ENCODE data around the gene CYB5A. TPM values are rescaled to one million over a fixed set of nuclear protein-coding genes. Genes with fewer than 3 reads are reported as not detected.

CYB5A gene
- total and polyA plus RNA-seq, 2 of the 8 experiments (the other 6 are each of a cell fraction or from before 2014, with no cell fraction given), result 154 to 195 TPM

DNA sequence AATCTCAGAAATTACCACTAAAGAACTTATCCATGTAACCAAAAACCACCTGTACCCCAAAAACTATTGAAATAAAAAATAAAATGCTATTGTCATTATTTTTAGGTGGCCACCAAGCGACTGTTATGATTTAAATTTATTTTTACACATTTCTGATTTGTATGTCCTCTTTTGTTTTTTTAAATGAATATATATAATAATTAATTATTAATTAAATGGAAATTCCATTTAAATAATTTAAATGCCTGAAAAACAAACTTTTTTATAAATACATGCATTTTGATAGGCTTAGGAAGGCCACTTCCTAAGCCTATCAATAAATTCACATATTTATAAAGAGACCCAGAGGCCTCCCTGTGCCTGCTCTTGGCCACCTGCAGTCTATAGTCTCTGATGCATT is 52.2 kb downstream of the CYB5A start:
- Histone ChIP-seq H2BK5ac (ENCODE audit: low read depth, low read length) (no peak overlapping the region), H3K79me2 (ENCODE audit: control insufficient read depth in 1 of 2, insufficient read depth in 2 of 2, low read length in 2 of 2) (no peaks in the 10 kb centered on the region), H2BK12ac (ENCODE audit: low read depth, low read length) (no peak overlapping the region), H3K56ac (replicated peaks; ENCODE audit: insufficient read length, low read depth, low read length) (no peak overlapping the region), H3K9ac (replicated peaks in 1 of 4; ENCODE audit: extremely low read depth in 1 of 4, low read depth in 3 of 4, low read length in 3 of 4) (no peak overlapping the region), H3K18ac (ENCODE audit: extremely low read depth, low read length) (no peak overlapping the region), H4K5ac (ENCODE audit: insufficient read length, low read depth, low read length) (no peak overlapping the region), H2BK20ac (ENCODE audit: low read length) (no peak overlapping the region), H3K4ac (replicated peaks; ENCODE audit: insufficient read length, low read depth, low read length) (no peak overlapping the region), H3K4me3 (ENCODE audit: extremely low read depth in 1 of 4, insufficient read depth in 2 of 4, low read depth in 3 of 4, low read length in 4 of 4) (no peak overlapping the region), H3K27ac (ENCODE audit: low read depth, low read length) (no peak overlapping the region), H3K27me3 (replicated peaks in 1 of 4; ENCODE audit: control insufficient read depth in 3 of 4, extremely low read depth in 1 of 4, insufficient read depth in 3 of 4, low read length in 3 of 4) (no peaks in the 10 kb centered on the region; a peak in 1 of 7 replicates), H2BK120ac (replicated peaks; ENCODE audit: low read depth, low read length) (no peak overlapping the region), H4K91ac (replicated peaks; ENCODE audit: insufficient read length, low read length) (no peak overlapping the region), H3K14ac (ENCODE audit: insufficient read length) (no peak overlapping the region), H3K4me2 (ENCODE audit: insufficient read depth in 1 of 2, low read depth in 2 of 2, low read length in 2 of 2) (no peak overlapping the region), H3K23me2 (ENCODE audit: low read depth, low read length) (no peaks in the 10 kb centered on the region), H2BK15ac (ENCODE audit: low read length) (no peak overlapping the region), H3K9me3 (ENCODE audit: insufficient read depth in 2 of 2, low read depth in 1 of 2, low read length in 1 of 2) (no peaks in the 10 kb centered on the region), H2AFZ (ENCODE audit: low read length) (no peak overlapping the region), H4K8ac (ENCODE audit: extremely low read depth, insufficient read depth, low read length) (no peak overlapping the region), H3K23ac (ENCODE audit: insufficient read length) (no peak overlapping the region), H4K20me1 (replicated peaks in 1 of 2; ENCODE audit: control insufficient read depth in 1 of 2, insufficient read depth in 2 of 2, low read length in 2 of 2) (no peaks in the 10 kb centered on the region), H3K79me1 (ENCODE audit: low read depth, low read length) (no peaks in the 10 kb centered on the region; the same call in 1 of the 2 replicates), H2AK5ac (ENCODE audit: low read depth, low read length) (no peak overlapping the region), H3K36me3 (ENCODE audit: control insufficient read depth in 2 of 4, insufficient read depth in 4 of 4, low read length in 3 of 4) (no peaks in the 10 kb centered on the region), H3K4me1 (replicated peaks in 1 of 4; ENCODE audit: control insufficient read depth in 3 of 4, insufficient read depth in 4 of 4, low read length in 3 of 4) (peaks cover 0 to 4% (median 3%) of the 10 kb centered on the region in 4 experiments; a peak in 5 of 7 replicates)
- ChIA-PET CTCF (ENCODE audit: partially characterized antibody) (interaction anchor here (0.5 to 3.0 kb wide), 6 partner anchors 40 to 312 kb away, joined by 3 to 21 read pairs (median 3); no protein-coding TSS in a partner anchor), POLR2A (ENCODE audit: partially characterized antibody) (no interaction called here)
- no peak for FAIRE-seq
- 95% methylated on average over 1 of the region's 1 CpG; no CpG with 5 or more reads in 1 of the 2 experiments for WGBS, 2 experiments (ENCODE audit: extremely low coverage in 1 of 2, insufficient coverage in 1 of 2, insufficient read length in 1 of 2, insufficient replicate concordance in 2 of 2, low coverage in 1 of 2, low lambda C conversion rate in 2 of 2, missing lambda C conversion rate in 1 of 2)
- no peak for DNase-seq (ENCODE audit: low read depth in 1 of 2, low spot score in 2 of 2)
- TF ChIP-seq CHD2 (IDR thresholded peaks at IDR 0.05; ENCODE audit: low read length), result no peak
- TF ChIP-seq CEBPB (IDR thresholded peaks at IDR 0.05; ENCODE audit: low read depth, low read length), result no peak
- no peak for TF ChIP-seq RFX5 (IDR thresholded peaks at IDR 0.05; ENCODE audit: borderline replicate concordance, low read depth, low read length)
- TF ChIP-seq, protein P1, sequence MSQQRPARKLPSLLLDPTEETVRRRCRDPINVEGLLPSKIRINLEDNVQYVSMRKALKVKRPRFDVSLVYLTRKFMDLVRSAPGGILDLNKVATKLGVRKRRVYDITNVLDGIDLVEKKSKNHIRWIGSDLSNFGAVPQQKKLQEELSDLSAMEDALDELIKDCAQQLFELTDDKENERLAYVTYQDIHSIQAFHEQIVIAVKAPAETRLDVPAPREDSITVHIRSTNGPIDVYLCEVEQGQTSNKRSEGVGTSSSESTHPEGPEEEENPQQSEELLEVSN (IDR thresholded peaks at IDR 0.05), result no peak
- TF ChIP-seq FOSL1 (IDR thresholded peaks at IDR 0.05; ENCODE audit: insufficient read depth, low read depth, low read length), result no peak
- TF ChIP-seq RXRA (IDR thresholded peaks at IDR 0.05; ENCODE audit: insufficient read depth, low read depth, low read length), result no peak
- TF ChIP-seq JUND (IDR thresholded peaks at IDR 0.05; ENCODE audit: low read length), result no peak
- no peak for TF ChIP-seq EGR1 (IDR thresholded peaks at IDR 0.05; ENCODE audit: borderline replicate concordance, low read depth, low read length)
- TF ChIP-seq SP4 (IDR thresholded peaks at IDR 0.05; ENCODE audit: low read length), result no peak
- TF ChIP-seq EP300 (IDR thresholded peaks at IDR 0.05; ENCODE audit: borderline replicate concordance in 1 of 2, low read depth in 2 of 2, low read length in 2 of 2), result no peak
- no peak for TF ChIP-seq GTF2F1 (IDR thresholded peaks at IDR 0.05; ENCODE audit: borderline replicate concordance, low read depth, low read length)
- TF ChIP-seq ATF3 (IDR thresholded peaks at IDR 0.05; ENCODE audit: insufficient read depth, low read depth, low read length), result no peak
- no peak for TF ChIP-seq JUN (IDR thresholded peaks at IDR 0.05; ENCODE audit: low read depth, low read length)
- no peak for TF ChIP-seq PHF8 (conservative IDR thresholded peaks at IDR 0.05; ENCODE audit: low read depth, low read length)

All from H1 (cell line).